HG02571 (cell line): ENCODE measurements around the gene RNLS.
"Not testable (repeated sequence)": the region's sequence is repeated elsewhere in the genome, so short reads cannot be mapped to it uniquely, and the experiment has no call there.

Experiments
- ATAC-seq: cut with Tn5 transposase; IDR thresholded peaks from one replicate; pipeline ENCODE4 v1.9.1; 2021; ENCODE audit warnings: mild to moderate bottlenecking, moderate library complexity; ENCODE audit not compliant: unreplicated experiment

Gene RNLS

DNA sequence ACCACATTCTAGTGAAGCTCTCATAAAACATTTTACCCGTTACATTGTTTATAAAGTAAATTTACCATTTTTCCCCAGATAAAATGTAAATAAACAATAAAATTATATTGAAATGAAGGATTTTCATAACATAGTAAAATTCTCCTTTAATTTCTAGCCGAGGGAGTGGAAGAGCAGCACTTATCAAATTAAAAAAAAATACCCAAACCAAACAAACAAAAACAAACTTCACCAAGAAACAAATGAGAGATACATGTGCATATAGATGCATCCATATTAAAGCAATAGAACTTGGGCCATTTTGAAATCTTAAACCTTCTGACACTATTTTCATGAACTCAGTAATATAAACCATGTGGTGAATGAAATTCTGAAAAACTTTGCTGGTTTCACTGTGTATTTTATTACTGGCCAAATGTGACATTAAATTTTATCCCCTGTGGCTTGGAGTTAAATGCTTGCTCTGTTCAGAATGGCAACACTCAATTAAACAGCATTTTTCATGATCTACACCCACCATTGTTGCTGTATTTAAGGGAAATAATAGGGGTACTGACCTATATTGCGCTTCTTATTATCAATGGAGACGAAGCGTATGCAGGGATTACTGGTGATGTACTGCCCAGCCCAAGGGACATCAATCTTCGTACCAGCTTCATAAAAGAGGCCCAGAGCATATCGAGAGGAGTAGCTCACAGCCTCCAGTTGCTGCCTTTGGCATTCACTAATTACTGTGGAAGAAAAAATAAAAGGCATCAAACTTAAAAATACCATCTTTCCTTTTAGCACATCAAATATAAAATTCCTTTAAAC is 220.9 kb downstream of the RNLS start:
- no peak for ATAC-seq

DNA sequence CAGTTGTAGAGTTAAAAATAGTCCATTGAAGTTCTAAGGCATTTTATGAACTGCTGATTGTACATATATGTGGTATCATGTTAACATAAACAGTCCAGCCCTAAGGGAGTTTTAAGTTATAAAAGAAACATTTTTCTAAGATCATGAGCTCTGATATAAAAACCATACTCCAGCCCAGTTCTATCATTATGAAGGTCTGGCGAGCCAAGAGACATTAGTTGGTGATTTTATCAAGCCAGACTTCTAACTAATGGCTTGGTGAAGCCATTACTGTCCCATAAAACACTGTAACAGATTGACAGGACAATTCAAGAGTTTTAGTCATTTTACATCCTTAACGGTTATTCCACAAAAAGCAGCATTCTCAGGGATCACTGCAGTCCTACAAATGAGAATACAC is 221.6 kb downstream of the RNLS start:
- no peak for ATAC-seq

DNA sequence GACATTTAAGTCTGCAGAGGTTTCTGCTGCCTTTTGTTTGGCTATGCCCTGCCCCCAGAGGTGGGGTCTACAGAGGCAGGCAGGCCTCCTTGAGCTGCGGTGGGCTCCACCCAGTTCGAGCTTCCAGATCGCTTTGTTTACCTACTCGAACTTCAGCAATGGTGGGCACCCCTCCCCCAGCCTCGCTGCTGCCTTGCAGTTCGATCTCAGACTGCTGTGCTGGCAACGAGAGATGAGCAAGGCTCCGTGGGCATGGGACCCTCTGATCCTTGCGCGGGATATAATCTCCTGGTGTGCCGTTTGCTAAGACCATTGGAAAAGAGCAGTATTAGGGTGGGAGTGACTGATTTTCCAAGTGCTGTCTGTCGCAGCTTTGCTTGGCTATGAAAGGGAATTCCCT is 227.4 kb downstream of the RNLS start:
- not testable (repeated sequence) for ATAC-seq

DNA sequence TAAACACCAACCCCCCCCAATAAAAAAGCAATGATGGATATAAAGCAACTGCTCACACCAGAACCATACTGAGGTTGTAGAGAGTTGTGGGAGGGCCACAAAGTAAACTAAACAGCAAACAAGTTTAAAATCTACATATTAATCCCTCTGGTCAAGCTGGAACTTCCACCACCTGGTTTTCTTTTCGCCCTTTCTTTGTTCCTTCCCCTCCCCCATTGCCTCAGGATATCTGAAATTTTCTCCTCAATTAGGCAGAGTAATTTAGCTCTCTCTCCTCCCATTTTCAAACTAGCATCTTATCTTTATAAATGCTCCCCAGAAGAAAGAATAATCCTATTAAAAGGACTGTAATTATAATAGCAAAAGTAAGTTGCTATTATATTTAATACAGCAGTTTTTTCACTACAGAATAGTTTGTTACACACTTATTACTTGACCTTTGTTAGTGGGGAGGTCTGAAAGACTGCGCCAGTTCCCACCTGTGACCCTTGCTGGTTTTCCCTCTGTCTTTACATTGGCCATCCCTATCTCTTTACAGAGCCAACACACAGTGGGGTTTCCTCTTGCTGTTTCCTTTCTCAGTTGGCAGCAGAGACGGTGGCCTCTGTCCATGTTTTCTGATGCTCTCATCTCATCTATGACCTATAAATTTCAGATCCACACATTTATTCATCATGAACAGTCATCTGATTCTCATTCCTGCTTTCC is 235.4 kb downstream of the RNLS start:
- no peak for ATAC-seq

DNA sequence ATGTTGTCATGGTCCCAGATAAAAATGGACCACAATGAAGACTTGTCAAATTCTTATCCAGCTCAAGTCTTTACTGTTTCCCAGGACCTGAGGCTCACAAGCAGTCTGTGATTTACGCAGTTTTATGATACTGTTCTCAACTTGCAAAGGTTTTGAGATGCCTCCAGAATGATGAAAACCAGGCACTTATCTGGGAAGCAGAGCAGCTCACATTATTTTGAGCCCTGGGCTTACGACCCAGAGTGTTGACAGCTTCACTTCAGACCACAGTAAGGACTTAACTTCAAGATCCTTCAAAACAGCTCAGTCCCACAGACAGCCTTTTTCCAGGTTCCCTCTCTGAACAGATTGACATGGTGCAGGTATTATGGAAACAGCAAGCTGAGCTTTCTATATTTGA is 236.1 kb downstream of the RNLS start:
- no peak for ATAC-seq

DNA sequence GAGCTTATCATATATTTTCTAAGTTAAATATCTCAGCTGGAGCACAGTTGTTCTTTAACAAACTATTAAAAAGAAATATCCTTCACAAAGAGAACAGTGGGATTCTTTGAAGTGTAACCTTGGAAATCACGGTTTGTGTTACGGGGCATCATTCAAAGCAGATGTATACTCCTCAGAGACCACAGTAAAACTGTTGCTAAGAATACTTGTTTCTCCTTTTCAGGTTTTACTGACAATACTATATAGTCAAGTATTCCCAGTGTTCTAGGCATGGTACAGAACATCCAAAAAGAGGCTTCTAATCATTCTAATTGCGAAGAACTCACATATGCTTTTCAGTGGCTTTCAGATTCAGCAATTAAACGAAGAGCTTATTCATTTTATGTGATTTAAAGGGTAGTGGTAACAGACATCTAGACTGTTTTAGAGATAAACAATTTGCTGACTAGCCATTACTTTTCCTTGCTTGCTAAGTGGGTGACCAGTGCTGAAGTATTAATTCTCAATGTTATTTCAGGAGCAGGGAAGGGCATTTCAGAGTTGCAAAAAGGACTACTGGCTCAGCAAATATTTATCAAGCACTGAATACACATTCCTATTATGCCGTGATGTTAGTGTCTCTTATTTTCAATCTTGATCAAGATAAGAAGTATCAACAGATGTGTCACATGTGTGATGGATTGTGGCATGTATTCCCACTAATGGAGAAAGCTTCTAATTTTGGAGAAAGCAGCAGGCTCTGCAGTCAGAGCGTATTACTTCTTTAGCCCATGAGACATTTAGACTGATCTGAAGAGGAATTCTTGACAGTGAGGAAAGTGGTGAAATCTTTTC is 236.8 kb downstream of the RNLS start:
- no peak for ATAC-seq

DNA sequence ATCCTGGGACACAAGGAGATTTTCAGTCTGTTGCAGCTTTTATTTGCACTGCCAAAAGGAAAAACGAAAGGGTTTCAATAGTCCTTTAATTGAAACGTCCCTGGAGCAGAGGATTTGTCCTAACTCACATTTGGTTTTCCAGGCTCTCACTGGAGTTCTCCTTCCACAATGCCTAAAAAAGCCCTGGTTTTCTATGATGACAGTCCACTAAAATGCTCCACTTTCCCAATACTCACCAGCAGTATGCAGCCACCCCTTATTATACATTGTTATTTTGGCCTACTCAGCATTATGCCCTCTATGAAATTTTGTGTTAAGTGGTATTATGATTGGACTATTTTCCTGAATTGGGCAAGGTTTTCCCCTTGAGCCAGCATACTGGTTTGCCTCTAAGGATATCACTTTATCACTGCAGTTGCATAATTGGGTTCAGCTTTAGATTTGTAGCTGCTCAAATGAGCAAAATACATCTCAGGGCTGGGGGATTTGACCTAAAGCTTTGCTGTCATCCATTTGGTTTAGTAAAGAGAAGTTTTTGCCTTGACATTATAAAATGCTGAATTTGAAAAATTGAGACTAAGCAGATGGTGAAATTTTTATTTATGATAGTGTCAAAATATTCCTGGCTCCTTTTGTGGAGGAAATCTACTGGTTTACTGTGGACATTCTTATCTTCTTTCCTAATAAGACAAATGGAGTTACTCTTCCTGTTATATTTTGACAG is 239.2 kb downstream of the RNLS start:
- ATAC-seq = no peak

DNA sequence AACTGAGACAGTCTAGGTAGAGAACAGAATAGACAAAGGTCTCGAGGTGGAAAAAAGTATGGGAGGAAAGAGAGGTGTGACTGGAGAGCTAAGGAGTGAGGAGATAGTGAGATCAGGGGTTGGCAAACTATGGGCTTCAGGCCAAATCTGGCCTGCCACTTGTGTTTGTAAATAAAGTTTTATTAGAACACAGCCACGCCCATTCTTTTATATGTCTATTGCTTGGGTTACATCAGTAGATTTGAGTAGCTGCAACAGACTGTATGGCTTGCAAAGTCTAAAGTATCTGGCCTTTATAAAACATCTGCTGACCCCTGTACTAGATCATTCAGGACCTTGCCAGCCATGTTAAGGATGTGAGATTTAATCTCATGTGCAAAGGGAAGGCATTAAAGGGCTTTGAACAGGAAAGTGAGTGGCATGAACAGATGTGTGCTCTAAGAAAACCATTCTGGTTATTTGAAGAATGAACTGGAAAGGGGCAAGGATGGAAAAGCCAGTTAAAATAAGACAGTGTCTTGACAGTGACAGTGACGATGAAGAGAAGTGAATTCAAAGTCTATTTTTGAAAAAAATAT is 240.3 kb downstream of the RNLS start:
- ATAC-seq = no peak

DNA sequence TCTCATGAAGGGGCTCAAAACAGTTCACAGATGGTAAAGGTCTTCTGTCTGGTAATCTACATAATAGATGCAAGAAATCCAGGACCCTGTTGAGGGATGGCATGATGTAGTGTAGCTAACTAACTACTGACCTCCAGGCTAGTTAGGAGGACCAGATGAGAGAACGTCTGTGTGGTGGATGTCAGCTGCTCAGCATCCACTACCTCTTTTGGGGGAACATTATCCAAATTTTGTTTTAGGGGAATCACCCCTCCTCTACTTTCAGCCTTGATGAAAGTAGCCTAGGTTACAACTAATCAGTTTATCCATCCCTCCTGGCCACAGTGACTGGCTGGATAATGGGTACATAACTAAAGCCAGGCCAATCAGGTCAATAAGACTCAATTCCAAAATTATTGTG is 246.0 kb downstream of the RNLS start:
- no peak for ATAC-seq

DNA sequence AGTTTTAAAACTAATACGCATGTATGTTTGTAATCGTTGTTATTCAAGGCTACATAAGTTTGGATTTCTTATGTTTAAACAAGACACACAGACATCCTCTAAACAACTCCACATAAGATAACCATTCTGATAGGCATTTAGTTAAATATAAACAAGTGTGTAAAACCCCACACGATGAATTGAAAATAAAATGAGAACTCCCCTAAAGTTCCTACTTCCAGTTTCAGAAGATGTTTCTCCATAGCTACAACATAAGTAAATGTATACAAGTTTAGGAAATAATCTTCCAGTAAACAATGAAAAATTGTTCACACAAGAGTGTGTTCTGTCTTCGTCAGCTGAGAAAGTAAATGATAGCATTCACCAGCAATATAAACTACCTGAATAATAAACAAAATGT is 246.8 kb downstream of the RNLS start:
- ATAC-seq = no peak

DNA sequence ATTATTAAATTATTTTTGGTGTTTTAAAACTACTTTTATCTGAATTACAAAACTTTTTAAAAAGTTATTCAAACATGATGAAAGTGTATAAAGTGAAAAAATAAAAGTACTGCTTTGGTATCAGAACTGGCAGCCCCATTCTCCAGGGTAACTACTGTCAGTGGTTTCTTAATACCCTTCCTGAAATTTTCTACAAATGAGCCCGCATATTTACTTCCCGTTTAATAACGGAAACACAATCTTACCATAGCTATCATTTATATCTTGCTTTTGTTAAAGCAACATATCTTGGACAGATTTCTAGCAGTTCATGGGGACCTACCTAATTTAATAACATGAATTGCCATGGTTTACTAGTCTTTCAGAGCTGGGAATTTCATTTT is 249.9 kb downstream of the RNLS start:
- no peak for ATAC-seq

DNA sequence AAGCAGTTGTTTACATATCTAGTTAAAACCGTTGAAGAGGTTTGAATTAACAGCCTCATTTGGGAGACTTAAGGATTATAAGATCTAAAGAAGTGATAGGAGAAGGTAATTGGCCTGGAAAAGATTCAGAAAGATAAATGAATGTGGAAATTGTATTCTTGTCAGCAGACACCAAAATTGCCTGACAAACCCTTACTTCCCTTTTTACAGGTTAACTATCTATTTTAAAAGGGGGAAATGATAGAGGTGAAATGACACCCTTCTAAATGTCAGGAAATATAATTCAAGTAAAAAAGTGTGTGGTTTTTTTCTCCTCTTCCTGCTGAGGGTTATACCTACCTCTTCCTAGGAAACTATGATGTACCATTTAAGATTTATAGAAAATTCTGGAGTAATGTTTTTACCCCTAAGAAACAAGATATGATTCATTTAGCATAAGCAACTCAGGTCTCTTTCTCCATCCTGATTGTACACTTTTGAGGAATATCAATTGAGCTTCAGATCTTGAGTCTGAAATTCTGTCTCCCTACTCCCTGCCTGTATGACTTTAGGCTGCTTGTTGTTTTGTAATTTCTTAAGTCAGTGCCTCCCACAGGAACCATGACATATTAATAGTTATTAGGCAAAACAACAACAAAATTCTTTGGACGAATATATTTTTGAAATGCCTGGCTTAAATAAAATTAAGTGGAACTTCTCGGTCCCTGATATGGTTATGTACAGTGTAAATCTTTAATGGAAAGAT is 250.4 kb downstream of the RNLS start:
- ATAC-seq = no peak

DNA sequence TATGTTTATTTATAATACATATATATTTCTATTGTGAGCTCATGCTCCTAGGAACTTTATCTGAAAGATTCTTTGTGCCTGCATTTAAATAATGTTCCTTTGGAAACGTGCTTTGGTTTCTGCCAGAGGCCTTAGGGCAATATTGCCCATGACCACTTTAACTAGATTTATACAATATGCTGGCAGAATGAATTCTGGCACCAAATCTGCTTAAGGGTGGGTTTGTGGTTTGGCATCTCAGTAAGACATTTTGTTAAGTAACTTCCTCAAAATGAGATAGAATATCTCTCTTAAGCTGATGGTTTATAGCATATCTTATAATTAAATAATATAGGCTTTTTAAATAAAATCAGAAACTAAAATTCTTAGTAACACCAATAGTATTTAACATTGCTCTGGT is 252.9 kb downstream of the RNLS start:
- ATAC-seq = no peak

DNA sequence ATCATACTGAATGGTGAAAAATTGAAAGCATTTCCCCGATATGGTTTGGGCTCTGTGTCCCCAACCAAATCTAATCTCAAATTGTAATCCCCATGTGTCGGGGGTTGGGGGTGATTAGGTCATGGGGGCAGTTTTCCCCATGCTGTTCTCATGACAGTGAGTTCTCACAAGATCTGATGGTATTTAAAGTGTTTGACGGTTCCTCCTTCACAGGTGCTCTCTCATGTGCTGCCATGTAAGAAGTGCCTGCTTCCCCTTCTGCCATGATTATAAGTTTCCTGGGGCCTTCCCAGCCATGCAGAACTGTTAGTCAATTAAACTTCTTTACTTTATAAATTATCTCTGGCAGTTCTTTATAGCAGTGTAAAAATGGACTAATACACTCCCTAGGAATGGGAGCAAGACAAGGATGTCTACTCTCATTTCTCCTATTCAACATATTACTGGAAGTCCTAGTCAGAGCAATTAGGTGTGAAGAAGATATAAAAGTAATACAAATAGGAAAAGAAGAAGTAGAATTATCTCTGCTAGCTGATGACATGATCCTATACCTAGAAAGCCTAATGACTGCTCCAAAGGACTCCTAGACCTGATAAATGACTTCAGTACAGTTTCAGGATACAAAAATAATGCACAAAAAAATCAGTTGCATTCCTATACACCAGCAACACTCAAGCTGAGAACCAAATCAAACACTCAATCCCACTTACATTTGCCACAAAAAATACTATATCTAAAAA is 260.6 kb downstream of the RNLS start:
- ATAC-seq = no peak

DNA sequence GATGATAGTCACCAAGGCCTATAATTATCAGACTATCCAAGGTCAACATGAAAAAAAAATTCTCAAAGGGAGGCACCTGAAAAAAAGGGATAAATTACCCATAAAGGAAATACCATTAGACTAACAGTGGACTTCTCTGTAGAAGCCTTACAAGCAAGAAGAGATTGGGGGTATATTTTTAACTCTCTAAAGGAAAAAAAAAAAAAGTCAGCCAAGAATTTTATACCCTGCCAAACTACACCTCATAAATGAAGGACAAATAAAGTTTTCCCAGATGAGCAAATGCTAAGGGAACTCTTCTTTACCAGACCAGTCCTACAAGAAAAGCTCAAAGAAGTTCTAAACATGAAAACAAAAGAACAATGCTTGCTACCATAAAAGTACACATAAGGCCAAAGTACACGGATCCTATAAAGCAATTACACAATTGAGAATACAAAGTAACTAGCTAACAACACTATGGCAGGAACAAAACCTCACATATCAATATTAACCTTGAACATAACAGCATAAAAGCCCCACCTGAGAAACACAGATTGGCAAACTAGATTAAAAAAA is 263.1 kb downstream of the RNLS start:
- ATAC-seq = no peak

DNA sequence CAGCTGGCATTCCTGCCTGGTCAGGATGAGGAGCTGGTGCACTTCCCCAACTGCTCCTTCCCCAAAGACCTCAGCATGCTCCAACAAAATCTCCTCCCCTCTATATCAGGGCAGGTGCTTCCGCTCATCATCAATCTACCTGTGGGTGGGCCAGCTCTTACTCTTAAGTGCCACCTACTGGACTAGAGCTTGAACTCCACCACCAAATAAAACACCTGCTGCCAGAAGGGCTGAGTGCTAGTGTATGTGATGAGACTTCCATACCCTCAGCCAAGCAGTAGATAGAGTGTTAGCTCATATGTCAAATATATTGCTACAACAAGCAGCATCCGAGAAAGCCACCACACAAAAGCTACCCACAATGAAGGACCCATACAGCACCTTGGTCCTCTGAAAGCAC is 264.3 kb downstream of the RNLS start:
- ATAC-seq = no peak

DNA sequence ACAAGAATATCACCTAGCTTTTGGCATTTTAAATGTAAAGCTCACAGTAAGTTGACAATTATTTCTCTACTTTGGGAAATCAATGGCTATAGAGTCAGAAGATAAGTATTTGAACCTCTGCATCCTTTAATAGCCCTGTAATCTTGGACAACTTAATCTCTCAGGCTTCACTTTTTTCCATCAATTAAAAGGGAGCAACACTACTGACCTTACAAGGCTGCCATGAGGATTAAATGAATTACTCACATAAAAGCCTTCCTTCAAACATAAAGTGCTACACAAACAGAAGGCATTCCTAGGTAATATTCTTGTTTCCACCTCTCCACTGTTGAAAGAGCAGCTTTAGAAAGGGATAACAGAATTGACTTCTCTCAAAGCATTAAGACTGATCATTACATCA is 266.0 kb downstream of the RNLS start:
- ATAC-seq = no peak

DNA sequence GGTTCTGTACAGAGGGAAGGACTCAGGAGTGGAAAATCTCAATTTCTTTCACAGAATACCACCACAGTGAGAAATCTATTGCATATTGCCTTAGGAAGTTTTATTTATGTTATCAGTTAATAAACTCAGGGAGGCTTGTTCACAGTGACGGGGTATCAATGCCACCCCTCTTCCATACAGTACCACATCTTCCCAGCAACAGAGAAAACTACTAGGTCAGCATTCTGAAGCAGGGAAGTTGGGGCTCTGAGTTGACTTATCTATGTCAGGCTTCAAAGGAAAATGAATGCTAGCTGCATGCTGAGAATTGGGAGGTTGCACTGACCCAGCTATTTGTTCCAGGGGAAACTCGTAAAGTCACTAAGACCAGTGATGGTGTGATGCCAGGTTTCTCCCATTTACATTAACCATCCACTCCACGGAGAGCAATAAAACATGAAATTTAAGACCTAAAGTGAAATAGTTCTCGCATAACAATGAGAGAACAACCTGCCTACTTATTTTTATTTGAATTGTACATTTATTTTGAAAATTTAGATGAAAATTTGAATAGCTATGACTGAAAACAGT is 266.7 kb downstream of the RNLS start:
- no peak for ATAC-seq

DNA sequence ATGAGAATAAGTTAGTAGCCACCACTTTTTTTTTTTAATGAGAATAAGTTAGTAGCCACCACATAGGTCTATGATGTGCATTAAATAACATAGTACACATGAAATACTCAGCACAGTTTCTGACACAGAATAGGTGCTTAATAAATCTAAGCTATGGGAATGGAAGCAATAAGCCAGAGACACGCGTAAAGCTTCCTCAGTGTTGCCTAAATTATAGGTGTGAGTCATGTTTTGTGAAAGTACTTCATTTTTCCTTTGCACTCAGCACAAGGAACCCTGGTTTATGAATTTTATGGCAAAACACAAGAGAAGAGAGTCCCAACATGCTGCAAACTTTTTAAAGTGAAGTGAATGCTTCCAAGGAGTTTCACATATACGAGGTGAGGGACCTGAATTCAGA is 267.4 kb downstream of the RNLS start:
- ATAC-seq = no peak
